Measurements from ENCODE around the gene BLVRA.

DNA sequence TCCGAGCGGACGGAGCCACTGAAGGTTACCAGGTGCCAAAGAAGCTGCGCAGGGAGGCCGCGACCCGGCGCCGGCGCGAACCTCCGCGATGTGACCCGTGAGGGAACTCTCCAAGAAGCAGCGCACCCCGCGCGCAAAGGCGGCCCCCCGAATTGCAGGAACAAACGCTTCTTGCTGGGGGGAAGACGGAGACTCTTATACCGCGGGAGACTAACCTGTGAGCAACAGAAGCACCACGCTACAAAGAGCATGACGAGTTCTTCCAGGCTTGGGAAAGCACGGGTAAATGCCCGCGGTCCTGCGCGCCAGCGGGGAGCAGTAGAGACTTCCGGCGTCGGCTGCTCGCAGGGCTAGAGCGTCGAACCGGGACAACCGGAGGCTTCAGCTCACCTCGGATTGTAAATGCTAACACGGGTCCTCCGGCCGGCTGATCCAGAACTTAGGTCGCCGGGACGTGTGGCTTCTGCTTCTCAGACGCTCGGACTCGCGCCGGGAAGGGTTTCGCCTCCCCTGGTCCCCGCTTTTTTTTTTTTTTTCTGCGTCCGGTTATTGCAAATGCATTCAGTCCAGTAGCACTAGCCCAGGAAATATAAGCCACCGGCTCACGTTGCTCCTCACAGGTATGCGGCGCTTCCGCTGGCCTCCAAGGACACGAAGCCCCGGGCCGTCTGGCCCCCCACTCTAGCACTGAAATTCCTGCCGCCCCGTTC lies 29.1 kb upstream of the BLVRA start, which contains the start of gene COA1:
- TF ChIP-seq CTCF (IDR thresholded peaks at IDR 0.05; ENCODE audit: low read depth, low read length) (no peak), EZH2phosphoT487 (IDR thresholded peaks at IDR 0.05; ENCODE audit: low read depth) (no peak)

Measured in OCI-LY3 (cell line).